HepG2 (cell line): ENCODE data around the gene RAPGEFL1. TPM values are rescaled to one million over a fixed set of nuclear protein-coding genes. Genes with fewer than 3 reads are reported as not detected.

ENCODE experiments used
- ARHGAP35 ChIP-seq: sonication (generic); formaldehyde crosslinking; IDR thresholded peaks from 2 replicates; pipeline ENCODE4 v1.9.0; 2022; ENCODE audit warnings: mild to moderate bottlenecking, inconsistent platforms, moderate library complexity, missing genetic modification reagents, borderline replicate concordance
- ASH2L ChIP-seq: fragments of 300-600, 200-600 bp; sonication (generic); IDR thresholded peaks from 2 replicates; pipeline ENCODE4 v1.7.0; 2017; ENCODE audit warnings: low read depth, mild to moderate bottlenecking, moderate library complexity, mixed read lengths, low read length; ENCODE audit not compliant: insufficient read length
- ATRX ChIP-seq: sonication (generic); formaldehyde crosslinking; IDR thresholded peaks from 2 replicates; pipeline ENCODE4 v1.4.0; 2020; ENCODE audit warnings: missing genetic modification reagents, borderline replicate concordance
- HNF1B ChIP-seq: sonication (generic); formaldehyde crosslinking; IDR thresholded peaks from 2 replicates; pipeline ENCODE4 v1.5.1; 2020; ENCODE audit warnings: mild to moderate bottlenecking, moderate library complexity, missing genetic modification reagents
- HNRNPK ChIP-seq: fragments of 200-400 bp; formaldehyde crosslinking; IDR thresholded peaks from 2 replicates; pipeline ENCODE4 v1.6.1; 2018; ENCODE audit warnings: low read length, low read depth, moderate library complexity, mild to moderate bottlenecking; ENCODE audit not compliant: poor library complexity, severe bottlenecking
- ISX ChIP-seq: sonication (generic); formaldehyde crosslinking; conservative IDR thresholded peaks from 2 replicates; pipeline ENCODE4 v1.5.0; 2020; ENCODE audit warnings: missing genetic modification reagents
- NRL ChIP-seq: sonication (generic); formaldehyde crosslinking; IDR thresholded peaks from 2 replicates; pipeline ENCODE4 v1.5.0; 2020; ENCODE audit warnings: missing genetic modification reagents, mild to moderate bottlenecking, moderate library complexity, borderline replicate concordance
- PRDM10 ChIP-seq: sonication (generic); formaldehyde crosslinking; IDR thresholded peaks from 2 replicates; pipeline ENCODE4 v1.4.0; 2020; ENCODE audit warnings: low read depth, missing genetic modification reagents
- PRPF4 ChIP-seq: fragments of 200-400 bp; formaldehyde crosslinking; IDR thresholded peaks from 2 replicates; pipeline ENCODE4 v1.6.1; 2016; ENCODE audit warnings: low read length, low read depth; ENCODE audit not compliant: poor library complexity, severe bottlenecking
- SKI ChIP-seq: fragments of 450-650 bp; IDR thresholded peaks from one replicate; pipeline ENCODE4 v1.6.1; 2018; ENCODE audit warnings: mild to moderate bottlenecking; ENCODE audit not compliant: partially characterized antibody
- STAG1 ChIP-seq: sonication (generic); formaldehyde crosslinking; IDR thresholded peaks from 2 replicates; pipeline ENCODE4 v1.4.0; 2020; ENCODE audit warnings: missing genetic modification reagents
- SUZ12 ChIP-seq: fragments of 150-350 bp; IDR thresholded peaks from 2 replicates; pipeline ENCODE4 v1.6.1; 2014; ENCODE audit warnings: low read depth, low read length
- TAF1 ChIP-seq: sonication (generic); formaldehyde crosslinking; IDR thresholded peaks from 2 replicates; pipeline ENCODE4 v1.4.0; 2020; ENCODE audit warnings: missing genetic modification reagents
- TCF7 ChIP-seq: sonication (generic); IDR thresholded peaks from 2 replicates; pipeline ENCODE4 v1.6.1; 2016; ENCODE audit warnings: antibody characterized with exemption, low read depth
- TEAD2 ChIP-seq: sonication (generic); formaldehyde crosslinking; IDR thresholded peaks from 2 replicates; pipeline ENCODE4 v1.9.0; 2021; ENCODE audit warnings: missing genetic modification reagents
- ZFP36L2 ChIP-seq: sonication (generic); formaldehyde crosslinking; IDR thresholded peaks from 2 replicates; pipeline ENCODE4 v1.4.0; 2020; ENCODE audit warnings: missing genetic modification reagents
- ZNF253 ChIP-seq: sonication (generic); formaldehyde crosslinking; IDR thresholded peaks from 2 replicates; pipeline ENCODE4 v1.8.0; 2022; ENCODE audit warnings: mild to moderate bottlenecking, missing genetic modification reagents, borderline replicate concordance
- ZNF280D ChIP-seq: sonication (generic); formaldehyde crosslinking; IDR thresholded peaks from 2 replicates; pipeline ENCODE4 v1.5.1; 2020; ENCODE audit warnings: mild to moderate bottlenecking, missing genetic modification reagents
- ZNF33A ChIP-seq: sonication (generic); formaldehyde crosslinking; IDR thresholded peaks from 2 replicates; pipeline ENCODE4 v1.5.1; 2020; ENCODE audit warnings: missing genetic modification reagents, mild to moderate bottlenecking, moderate library complexity, borderline replicate concordance
- ZNF382 ChIP-seq: sonication (generic); formaldehyde crosslinking; IDR thresholded peaks from 2 replicates; pipeline ENCODE4 v1.5.0; 2020; ENCODE audit warnings: missing genetic modification reagents, mild to moderate bottlenecking, borderline replicate concordance
- ZNF430 ChIP-seq: sonication (generic); formaldehyde crosslinking; IDR thresholded peaks from 2 replicates; pipeline ENCODE4 v1.9.0; 2021; ENCODE audit warnings: mild to moderate bottlenecking, missing genetic modification reagents
- polyA plus RNA-seq, 8 experiments: library from polyadenylated mRNA; depleted of rRNA in 3 of 8; stranded (reverse) in 7 of 8; unstranded in 1 of 8; fragments of >200 nt; fragmentation: Illumina TruSeq in 4 of 8; extraction: Trizol in 4 of 8; gene quantifications; 2 replicates each; pipeline versions ENCODE4 v1.2.1 to v1.2.3, GENCODE V29; 2011 to 2016; ENCODE audit warnings: low read depth in 4 of 8, missing spikeins in 1 of 8, mixed read lengths in 1 of 8; ENCODE audit not compliant: insufficient read depth in 1 of 8
- total RNA-seq, 5 experiments: library from RNA; depleted of rRNA; stranded (reverse); fragments of >200 nt; fragmentation: Illumina TruSeq; extraction: Trizol; gene quantifications; 2 replicates each; pipeline ENCODE4 v1.2.3, GENCODE V29; 2016; ENCODE audit warnings: low read depth in 1 of 5

The RAPGEFL1 gene
- total and polyA plus RNA-seq, 2 of the 13 experiments (the other 11 are each of a cell fraction or from before 2014, with no cell fraction given) = 4.5 to 7.8 TPM

GRCh38 chr17:40218740-40219593 lies 41.7 kb downstream of the RAPGEFL1 start, which contains the start of gene WIPF2 (continued):
- TF ChIP-seq PRDM10 (no peak), ZNF430 (CRISPR knock-in tag) (peak; percentile 75; the same call in 1 of the 2 replicates), ZFP36L2 (no peak), TCF7 (no peak), ZNF33A (CRISPR knock-in tag) (no peak), ARHGAP35 (CRISPR knock-in tag) (peak; percentile 48; the same call in 1 of the 2 replicates), NRL (peak; percentile 8; the same call in 1 of the 2 replicates), ZNF280D (CRISPR knock-in tag) (no peak), TEAD2 (no peak), HNF1B (CRISPR knock-in tag) (peak; percentile 13), ASH2L (peak; percentile 93), ATRX (CRISPR knock-in tag) (no peak), ZNF253 (CRISPR knock-in tag) (no peak), ZNF382 (CRISPR knock-in tag) (no peak), PRPF4 (no peak), SKI (peak; percentile 85), TAF1 (peak; percentile 81), ISX (CRISPR knock-in tag) (no peak), STAG1 (CRISPR knock-in tag) (no peak), SUZ12 (no peak), HNRNPK (peak; percentile 56)
